Posterior cingulate gyrus (tissue), 11 donors: ENCODE measurements around the gene DGCR2.
"Not testable (repeated sequence)": the region's sequence is repeated elsewhere in the genome, so short reads cannot be mapped to it uniquely, and the experiment has no call there.

Source experiments
- DNase-seq, 10 donors: peaks; one replicate each; pipeline versions ENCODE4 v3.0.0 to v3.0.0-alpha.2; 2020 to 2021; ENCODE audit warnings: mixed read lengths in 3 of 10
- intact Hi-C: fragments of 100-400 bp; cut with DNase I; formaldehyde crosslinking; loops from one replicate; pipeline ENCODE4 v1.15.1; 2023

The DGCR2 gene

DNA sequence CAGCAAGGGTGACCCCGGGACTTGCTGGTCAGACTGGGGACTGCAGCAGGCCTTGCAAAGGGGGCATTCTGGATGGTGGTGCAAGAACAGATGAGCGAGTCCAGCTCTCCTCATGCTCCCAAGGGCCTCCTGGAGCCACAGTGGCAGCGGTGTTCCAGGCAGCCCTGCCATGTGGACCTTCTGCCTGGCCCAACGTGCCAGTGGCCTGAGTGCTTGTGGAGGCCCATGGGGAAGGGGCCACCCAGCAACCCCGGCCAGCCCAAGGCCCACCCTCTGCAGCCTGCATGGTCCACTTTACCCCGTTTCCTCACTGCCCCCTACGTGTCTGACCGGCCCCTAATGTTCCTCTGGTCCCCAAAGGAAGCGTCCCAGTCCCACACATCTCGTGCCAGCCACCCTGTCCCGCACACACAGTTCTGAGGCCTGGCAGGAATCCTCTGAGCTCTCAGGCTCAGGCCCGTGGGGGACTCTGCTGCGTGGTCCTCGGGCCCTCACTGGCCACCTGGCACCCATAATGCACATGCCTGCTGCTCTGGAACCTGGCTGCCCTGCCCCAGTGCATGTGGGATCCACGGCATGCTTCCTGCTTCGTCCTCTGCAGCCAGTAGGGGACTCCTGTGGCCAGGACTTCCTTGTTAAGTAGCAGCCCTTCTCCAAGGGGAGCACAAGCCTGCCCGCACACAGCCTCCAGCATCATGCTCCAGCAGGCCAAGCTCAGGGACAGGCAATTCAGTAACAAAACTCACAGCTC, 85.5 kb downstream of the DGCR2 start:
- intact Hi-C loops: no loop called here
- DNase-seq: peak in 3 of 10 donors; percentile 27 to 76 (median 75)

DNA sequence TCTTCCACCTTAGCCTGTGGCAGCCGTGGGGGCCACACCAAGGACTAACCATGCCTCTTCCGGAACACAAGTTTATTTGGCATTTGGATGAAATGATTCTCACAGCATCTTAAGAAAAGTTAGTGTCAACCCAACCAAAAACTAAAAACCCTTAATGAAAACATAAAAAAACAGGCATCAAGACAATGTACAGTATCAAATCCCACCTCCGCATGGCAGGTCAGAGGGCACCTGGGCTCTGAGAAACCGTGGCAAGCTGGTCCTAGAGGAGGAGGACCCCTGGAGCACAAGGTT, 86.0 kb downstream of the DGCR2 start:
- intact Hi-C loops: no loop called here
- peak in 1 of 10 donors; percentile 13 for DNase-seq

DNA sequence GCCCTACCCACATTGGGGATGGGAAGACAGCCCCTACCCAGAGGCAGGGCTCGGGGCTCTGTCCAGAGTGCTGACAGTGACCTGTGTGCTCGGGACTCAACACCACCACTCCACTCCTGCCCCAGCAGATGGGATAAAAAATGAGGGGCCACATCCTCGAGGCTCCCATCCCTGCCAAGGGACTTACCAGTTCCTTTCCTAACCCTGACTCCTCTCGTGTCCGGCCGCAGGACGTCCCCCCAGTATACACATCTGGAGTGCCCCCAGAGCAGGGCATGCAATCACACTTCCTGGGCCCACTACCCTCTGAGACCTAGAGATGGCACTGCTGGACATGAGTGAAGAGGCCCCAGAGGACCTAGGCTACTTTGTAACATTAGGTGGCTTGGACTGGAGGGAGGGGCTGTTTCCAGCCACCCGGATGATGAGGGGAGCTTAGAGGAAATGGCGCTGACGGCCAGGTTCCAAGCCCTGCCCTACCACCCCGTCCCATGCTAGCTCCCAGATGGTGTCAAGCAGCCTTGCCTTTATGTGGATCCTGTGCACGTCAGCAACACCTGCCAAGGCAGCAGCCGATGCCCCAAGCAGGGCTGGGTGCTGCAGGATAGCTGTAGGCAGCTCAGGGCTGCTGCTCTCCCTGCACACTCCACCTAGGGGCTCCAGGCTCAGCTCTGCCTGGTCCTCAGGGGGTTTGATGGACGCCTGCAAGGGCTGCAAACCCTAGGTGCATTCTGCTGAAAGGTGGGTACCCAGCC, 86.6 kb downstream of the DGCR2 start:
- DNase-seq: peak in 4 of 10 donors; percentile 10 to 82 (median 42)
- intact Hi-C loops: no loop called here

DNA sequence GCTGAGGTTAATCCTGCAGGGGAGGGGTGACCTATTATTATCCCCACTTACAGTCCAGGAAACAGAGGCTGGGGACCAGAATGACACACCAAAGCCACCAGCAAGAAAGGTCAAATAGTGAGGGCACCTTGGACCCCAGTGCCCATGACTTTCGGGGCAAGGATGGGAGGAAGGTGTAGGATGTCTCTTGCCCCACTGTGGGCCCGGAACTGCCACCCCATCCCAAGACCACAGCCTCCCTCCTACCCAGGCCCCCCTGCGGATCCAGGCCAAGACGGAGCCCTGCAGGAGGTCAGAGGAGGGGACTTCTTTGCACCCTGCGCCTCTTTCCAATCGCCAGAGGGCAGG, 87.1 kb downstream of the DGCR2 start:
- intact Hi-C loops: not testable (repeated sequence)
- peak in 1 of 10 donors; percentile 2 for DNase-seq

DNA sequence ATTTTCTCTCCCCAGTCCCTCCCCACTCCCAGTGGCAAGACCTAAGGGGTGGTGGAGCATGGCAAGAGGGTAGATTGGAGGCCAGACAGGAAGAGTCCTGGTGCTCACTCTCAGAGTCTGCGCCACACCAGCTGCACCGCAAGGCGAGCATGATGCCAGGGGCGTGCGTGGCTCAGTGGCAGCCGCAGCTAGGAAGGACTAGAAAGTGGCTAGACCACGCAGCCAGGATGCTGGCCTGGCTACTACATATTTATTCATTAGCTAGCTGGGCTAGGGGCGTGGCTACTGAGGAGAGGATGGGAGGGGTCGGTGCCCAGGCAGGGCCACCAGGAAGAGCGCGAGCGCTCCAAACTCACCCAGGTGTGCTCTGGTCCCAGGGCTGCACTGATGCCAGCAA, 87.5 kb downstream of the DGCR2 start:
- peak in 2 of 10 donors; percentile 7 to 80 for DNase-seq
- intact Hi-C loops: not testable (repeated sequence)

DNA sequence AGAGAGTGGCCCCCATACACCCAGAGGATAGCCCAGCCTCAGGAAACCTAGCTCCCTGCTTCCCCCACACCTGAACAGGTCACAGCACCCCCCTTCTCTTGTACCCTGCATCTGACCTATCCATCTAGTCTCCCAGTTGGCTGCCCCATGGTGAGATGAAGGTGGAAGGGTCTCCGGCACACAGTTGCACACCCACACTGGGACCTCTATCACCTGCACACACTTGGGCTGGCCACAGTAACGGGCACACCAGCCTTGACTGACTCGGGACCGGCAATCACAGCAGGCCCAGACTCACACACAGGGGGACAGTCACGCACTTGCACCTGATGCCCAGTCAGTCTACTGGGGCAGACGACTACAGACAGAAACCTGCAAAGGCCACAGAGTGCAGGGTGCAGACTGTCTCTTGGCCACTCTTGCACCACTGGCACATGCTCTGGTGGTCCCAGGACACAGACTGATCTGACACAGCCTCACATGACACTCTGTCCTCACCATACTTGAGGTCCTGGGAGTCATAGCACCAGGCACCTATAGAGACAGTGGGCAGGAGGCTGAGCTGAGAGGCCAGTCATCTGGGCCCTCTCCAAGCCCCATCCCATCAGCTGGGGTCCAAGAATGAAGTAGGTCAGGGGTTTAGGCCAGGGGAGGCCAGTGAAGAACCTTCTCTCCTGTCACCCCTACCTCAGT, 88.0 kb downstream of the DGCR2 start:
- intact Hi-C loops: not testable (repeated sequence)
- peak in 3 of 10 donors; percentile 14 to 76 (median 14) for DNase-seq

DNA sequence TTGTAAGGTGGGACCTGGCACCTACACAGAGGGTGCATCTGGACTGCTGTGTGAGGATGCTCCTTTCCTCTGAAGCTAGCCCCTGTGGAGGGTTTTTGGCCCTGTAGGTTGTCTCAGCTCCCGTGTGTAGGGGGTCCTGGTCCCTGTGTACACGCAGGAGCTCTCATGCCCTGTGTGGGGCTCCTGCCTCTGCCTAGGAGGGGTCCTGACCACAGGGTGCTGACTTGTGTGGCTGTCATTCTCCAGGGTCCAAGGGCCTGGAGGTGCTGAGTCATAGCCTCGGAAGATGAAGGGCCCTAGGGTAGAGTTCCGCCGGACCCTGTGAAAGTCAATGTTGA, 88.7 kb downstream of the DGCR2 start:
- DNase-seq, intact Hi-C loops: not testable (repeated sequence)

DNA sequence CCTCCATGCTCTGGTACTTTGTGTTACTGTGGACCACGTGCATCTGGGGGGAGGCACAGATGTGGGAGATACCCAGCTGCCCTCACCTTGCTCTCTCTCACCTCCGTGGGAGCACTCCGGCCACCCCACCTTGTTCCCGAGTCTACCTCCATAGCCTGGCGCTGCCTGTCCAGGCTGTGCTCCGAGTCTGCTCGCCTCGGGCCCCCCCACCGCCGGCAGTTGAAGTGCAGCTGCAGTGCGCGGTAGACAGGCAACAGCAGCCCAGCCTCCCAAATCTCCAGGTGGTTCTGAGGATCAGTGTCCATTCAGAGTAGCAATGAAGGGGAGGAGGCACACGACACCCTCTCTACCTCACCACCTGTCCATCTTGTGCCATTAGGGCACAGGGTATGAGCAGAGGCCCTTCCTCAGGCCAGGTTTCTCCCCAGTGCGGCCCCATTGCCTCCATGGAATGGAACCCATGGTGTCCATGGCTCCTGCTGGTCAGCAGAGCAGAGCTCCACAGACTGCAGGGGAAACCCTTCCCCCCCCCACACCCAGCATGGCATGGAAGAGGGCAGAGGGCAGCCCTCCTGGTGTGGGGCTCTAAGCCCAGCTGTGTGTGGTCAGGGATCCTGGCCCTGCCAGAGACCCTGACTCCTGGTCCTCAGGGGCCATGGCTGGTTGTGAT, 89.2 kb downstream of the DGCR2 start:
- peak in 3 of 10 donors; percentile 28 to 83 (median 81) for DNase-seq
- intact Hi-C loops: not testable (repeated sequence)

DNA sequence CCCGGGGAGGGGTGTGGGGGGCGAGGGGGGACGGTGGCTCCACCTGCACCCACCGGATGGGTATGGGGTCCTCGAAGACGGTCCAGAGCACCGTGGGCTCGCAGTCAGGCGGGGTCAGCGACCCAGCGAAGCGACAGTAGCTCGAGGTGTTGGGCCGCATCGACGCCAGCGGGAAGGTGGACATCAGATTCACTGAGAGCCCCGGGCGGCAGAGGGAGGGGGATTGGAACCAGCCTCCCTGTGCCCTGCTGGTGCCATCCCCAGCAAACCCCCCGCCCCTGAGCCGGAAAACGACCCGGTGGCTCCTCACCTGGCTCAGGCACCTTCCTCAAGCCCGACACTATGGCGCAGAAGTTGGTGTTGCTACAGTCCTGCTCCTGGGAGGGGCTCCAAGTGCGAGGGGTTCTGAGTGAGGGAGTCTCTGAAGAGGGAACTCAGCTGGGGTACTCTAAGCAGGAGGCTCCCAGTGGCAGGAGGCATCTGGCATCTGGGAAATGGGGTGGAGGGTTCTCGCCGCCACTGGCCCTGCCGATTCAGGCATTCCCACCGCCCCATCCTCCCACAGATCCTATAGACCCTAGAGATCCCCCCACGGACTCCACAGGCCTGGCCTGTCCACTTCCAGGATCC, 89.9 kb downstream of the DGCR2 start:
- DNase-seq: peak in 3 of 10 donors; percentile 11 to 59 (median 43)
- intact Hi-C loops: not testable (repeated sequence)

DNA sequence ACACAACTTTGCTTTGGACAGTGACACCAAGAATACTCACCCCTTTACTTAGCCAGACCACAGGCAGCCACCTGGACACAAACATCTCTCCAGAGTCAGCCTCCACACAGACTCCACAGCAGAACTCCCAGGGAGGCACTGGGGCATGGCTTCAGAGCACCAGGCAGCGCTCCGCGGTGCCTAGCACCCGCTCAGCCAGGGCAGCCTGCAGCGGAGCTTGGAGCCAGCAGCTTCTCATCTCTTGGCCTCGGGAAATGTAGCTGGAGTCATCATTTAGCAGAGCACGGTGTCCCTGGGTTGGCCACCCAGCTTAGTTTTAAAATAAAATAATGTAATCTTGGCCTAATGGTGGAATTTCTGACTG, 91.3 kb downstream of the DGCR2 start:
- intact Hi-C loops: not testable (repeated sequence)
- peak in 2 of 10 donors; percentile 16 to 52 for DNase-seq

DNA sequence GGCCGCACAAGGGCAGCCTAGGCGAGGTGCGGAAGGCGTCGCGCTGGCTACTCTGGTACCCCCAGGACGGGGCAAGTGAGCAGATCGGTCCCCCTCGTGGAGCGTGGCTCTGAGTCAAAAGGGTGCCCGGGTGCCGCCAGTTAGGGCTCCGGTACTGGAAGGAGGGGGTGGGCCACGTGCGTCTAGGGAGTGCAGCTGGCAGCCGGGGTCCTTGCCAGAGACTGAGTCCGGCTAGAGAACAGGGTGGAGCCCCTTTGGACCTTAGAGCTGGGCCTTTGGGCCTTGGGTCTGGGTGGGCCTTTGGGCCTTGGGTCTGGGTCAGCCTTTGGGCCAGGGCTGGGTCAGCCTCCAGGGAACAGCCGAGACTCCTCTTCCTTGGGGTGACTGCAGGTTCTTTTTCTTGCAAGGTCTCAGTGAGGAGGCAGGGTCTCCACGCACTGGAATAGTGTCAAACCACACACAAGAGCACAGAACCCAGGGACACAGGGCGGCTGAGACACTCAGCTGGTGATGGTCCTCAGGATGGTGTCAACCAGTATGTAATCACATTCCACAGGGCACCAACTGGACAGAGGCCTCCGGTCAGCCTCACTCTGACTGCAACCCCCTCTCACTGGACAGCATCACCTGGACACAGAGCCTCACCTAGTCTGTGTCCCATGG, 91.9 kb downstream of the DGCR2 start:
- peak in 3 of 10 donors; percentile 27 to 84 (median 79) for DNase-seq
- intact Hi-C loops: not testable (repeated sequence)

DNA sequence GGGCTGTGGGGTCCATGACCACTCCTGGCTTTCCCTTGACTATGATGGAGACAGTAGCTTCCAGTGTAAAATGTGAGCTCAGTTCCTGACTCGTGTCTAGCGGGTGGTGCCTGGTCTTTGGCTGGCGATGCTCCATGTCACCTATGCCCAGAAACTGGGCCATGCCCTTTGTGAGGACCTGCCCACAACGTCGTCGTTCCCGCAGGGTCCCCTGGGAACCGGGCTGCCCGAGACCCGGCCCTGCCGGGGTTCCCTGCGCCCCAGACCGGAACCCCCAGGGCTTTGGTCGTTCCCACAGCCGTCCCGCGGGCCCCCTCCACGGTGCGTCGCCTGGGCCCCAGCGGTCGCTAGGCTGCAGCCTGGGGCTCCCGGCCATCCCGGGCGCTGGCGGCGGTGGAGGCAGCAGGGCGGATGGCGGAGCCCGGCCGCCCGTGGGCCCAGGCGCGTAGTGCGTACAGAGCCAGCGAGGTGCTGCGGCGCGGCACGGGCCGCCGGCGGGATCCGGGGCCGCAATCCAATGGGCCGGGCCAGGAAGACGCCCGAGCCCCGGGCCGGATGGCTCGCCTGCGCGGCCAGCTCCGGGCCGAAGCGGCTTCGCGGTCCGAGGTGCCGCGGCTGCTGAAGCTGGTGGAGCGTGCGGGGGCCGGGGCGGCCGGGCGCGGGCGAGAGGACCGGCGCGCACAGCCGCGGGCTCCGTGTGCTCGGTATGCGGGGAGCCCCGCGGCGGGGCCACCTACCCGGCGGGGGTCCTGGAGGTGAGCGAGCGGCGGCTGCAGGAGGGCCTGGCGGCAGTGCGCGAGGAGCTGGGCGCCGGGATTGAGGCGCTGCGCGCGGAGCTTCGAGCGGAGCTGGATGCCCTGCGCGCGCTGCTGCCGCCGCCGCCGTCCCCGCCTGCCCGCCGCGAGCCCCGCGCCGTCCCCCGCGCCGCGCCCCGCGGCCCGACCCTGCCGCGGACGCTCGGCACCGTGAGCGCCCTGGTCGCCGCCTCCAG, 92.8 kb downstream of the DGCR2 start:
- intact Hi-C loops: not testable (repeated sequence)
- peak in 3 of 10 donors; percentile 23 to 83 (median 77) for DNase-seq

DNA sequence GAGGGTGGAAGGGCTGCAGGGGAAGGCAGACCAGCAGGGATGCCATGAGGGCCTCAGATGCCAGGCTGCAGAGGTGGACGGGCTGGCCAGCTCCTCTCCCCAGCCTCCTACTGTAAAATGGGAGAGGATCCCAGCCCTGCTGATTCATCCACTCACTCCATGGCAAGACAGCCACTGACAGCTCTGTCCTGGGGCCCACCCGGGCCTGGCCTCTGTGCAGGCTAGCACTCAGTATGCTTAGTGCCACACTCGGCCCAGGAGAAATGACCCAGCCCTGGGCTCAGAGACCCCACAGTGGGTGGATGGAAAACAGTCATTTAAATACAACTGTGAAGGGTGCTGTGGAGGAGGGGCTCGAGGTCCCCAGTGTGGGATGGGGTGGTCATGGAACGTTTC, 94.2 kb downstream of the DGCR2 start:
- DNase-seq: peak in 3 of 10 donors; percentile 22 to 80 (median 73)
- intact Hi-C loops: not testable (repeated sequence)

DNA sequence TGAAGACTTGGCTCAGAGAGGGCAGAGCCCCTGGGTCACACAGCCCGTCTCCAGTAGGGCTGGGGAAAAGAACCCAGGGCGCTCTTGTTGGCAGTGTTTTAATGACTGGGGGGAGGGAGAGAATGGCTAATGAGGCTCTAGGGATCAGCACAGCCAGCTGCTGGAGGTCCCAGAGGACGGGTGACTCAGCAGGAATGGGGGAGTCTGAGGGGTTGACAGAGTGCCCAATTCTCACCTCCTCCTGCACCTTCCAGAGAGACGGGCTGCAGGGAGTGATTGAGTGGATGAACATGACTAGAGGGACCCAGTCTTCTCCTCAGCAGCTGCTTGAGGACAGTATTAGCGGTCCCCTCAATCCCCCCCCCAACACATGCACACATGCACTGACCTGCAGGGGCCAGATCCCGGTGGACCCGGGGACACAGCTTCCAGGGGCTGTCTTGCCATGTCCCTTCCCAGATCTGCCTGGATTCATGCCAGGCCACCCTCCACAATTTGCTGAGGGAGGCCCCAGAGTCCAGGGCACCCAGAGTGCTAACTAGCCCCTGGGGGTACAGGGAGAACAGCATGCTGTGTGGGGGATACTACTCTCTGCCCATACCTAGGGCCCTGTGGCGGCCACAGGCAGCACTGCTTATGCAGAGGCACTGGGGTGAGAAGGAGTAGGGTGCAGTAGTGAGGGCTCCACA, 94.7 kb downstream of the DGCR2 start:
- intact Hi-C loops: not testable (repeated sequence)
- DNase-seq: peak in 3 of 10 donors; percentile 23 to 77 (median 69)

DNA sequence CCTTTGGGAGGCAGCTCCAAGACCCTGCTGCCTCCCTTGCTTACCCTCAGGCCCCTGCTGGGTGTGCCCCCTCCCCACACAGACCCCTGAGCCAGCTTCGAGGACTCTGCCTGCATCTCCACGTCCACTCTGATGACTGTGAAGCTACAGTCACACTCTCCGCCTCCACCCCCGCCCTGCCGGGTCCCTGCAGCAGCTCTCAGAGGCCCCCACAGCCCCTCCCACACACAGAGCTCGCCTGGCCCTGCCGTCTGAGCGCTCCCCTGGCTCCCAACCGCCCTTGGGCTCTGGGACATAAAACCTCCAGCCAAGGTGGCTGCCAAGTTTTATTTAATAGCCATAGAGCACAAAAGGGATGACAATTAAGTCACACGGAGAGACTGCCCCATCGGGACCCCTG, 96.1 kb downstream of the DGCR2 start:
- DNase-seq, intact Hi-C loops: not testable (repeated sequence)

DNA sequence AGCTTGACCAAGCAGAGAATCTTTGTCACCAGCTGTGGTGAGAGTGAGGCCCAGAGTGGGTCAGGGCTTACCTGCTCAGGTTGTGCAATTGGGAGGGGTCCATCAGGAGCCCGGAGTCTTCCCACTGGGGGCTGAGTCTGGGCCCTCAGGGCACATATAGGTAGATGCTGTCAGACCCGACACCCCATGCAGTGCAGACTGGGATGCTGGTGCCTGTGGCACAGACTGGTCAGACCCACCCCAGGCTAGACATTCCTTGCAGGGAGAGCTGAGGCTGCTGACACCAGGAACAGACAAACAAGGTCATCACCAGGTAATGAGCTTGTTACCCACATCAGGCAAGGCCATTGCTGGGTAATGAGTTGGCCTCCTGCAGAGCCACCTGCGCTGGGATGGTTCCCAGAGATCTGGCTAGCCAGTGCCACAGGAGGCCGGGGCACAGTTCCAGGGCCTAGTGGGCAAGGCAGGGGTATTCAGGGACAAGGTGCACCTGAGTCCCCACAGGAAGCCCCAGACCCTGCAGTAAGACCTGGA, 97.2 kb downstream of the DGCR2 start:
- DNase-seq: peak in 3 of 10 donors; percentile 17 to 55 (median 52)
- intact Hi-C loops: not testable (repeated sequence)

DNA sequence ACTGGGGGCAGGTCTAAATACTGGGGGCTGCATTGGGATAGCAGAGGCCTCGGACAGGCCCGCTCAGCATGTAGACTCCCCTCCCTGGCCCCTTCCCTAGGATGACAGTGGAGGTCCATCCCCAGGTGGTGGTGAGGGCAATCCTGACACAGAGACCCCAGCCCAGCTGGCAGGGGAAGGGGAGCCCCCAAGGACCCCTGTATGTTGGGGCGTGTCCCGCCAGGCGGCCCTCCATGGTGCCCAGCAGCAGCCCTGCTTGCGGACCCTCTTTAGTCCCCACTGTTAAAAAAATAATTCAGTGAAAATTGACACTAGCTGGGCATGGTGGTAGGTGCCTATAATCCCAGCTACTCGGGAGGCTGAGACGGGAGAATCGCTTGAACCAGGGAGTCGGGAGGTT, 98.3 kb downstream of the DGCR2 start:
- intact Hi-C loops: not testable (repeated sequence)

DNA sequence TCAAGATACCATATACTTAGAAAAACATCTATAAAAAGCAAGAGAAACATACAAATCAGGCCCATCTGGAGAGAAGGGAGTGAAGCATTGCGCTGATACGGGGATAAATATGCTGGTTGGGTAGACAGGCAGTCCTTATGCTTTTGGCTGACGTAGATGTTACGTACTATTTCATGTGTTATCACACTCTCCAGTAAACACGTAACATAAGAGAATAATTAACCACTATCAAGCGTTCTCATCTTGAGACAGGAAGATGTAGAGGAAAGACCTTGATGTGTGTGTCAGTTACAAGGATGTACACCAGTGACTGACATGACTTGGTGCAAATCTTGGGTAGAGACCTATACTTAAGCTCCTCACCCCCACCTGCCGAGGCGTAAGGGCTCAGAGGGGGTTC, 99.5 kb downstream of the DGCR2 start:
- no peak for DNase-seq
- intact Hi-C loops: no loop called here

More for the DNA sequence above, 98.3 kb downstream of the DGCR2 start:
- peak in 2 of 10 donors; percentile 8 to 69 for DNase-seq
